Liver (tissue), 9 donors: ENCODE data around the gene CDT1. TPM values are rescaled to one million over a fixed set of nuclear protein-coding genes. Genes with fewer than 3 reads are reported as not detected.
"Not testable (repeated sequence)": the region's sequence is repeated elsewhere in the genome, so short reads cannot be mapped to it uniquely, and the experiment has no call there.

Source experiments
- DNase-seq: peaks from one replicate; pipeline ENCODE4 v3.0.0-alpha.2; 2017; ENCODE audit warnings: low spot score
- H3K27ac ChIP-seq, 2 donors: one replicate each; pipeline ENCODE4 v1.7.0; 2013; ENCODE audit warnings: inconsistent platforms in 2 of 2, low read length in 2 of 2, control low read depth in 1 of 2, low read depth in 1 of 2, mild to moderate bottlenecking in 1 of 2
- H3K27me3 ChIP-seq, 4 donors: one replicate each; pipeline versions ENCODE4 v1.6.1 to v1.7.0; 2013; ENCODE audit warnings: low read length in 3 of 4, inconsistent platforms in 1 of 4, mild to moderate bottlenecking in 1 of 4, moderate library complexity in 1 of 4; ENCODE audit not compliant: control insufficient read depth in 4 of 4, insufficient read depth in 4 of 4
- H3K36me3 ChIP-seq, 4 donors: one replicate each; pipeline versions ENCODE4 v1.6.1 to v1.7.0; 2013; ENCODE audit warnings: low read length in 3 of 4, mild to moderate bottlenecking in 3 of 4, low read depth in 1 of 4, moderate library complexity in 1 of 4; ENCODE audit not compliant: control insufficient read depth in 4 of 4, insufficient read depth in 3 of 4
- H3K4me1 ChIP-seq, 4 donors: one replicate each; pipeline versions ENCODE4 v1.6.1 to v1.7.0; 2013; ENCODE audit warnings: low read length in 3 of 4, mild to moderate bottlenecking in 3 of 4, moderate library complexity in 1 of 4; ENCODE audit not compliant: control insufficient read depth in 4 of 4, insufficient read depth in 4 of 4
- H3K4me3 ChIP-seq, 3 donors: one replicate each; pipeline versions ENCODE4 v1.6.1 to v1.7.0; 2013; ENCODE audit warnings: low read length in 3 of 3, control low read depth in 1 of 3, low read depth in 1 of 3, mild to moderate bottlenecking in 1 of 3
- H3K9ac ChIP-seq, 2 donors: one replicate each; pipeline ENCODE4 v1.7.0; 2013; ENCODE audit warnings: low read length in 2 of 2, mild to moderate bottlenecking in 2 of 2, moderate library complexity in 2 of 2, control low read depth in 1 of 2, low read depth in 1 of 2
- H3K9me3 ChIP-seq, 4 donors: one replicate each; pipeline versions ENCODE4 v1.6.1 to v1.7.0; 2013; ENCODE audit warnings: low read length in 3 of 4; ENCODE audit not compliant: control insufficient read depth in 4 of 4
- ATF3 ChIP-seq: IDR thresholded peaks from 2 replicates; pipeline ENCODE4 v1.6.1; 2016; ENCODE audit warnings: antibody characterized with exemption
- CTCF ChIP-seq: fragments of 150-350 bp; IDR thresholded peaks from 2 replicates; pipeline ENCODE4 v1.5.1; 2017; ENCODE audit warnings: improper control_type of control experiment, low read depth, low read length; ENCODE audit not compliant: missing input control
- EGR1 ChIP-seq, 2 donors: IDR thresholded peaks; 2 replicates each; pipeline ENCODE4 v1.6.1; 2016 to 2018; ENCODE audit warnings: antibody characterized with exemption in 2 of 2, low read depth in 2 of 2
- FOXA2 ChIP-seq: IDR thresholded peaks from 2 replicates; pipeline ENCODE4 v1.6.1; 2016; ENCODE audit warnings: antibody characterized with exemption
- GABPA ChIP-seq, 2 donors: IDR thresholded peaks in 1 of 2; conservative IDR thresholded peaks in 1 of 2; 2 replicates each; pipeline ENCODE4 v1.6.1; 2016; ENCODE audit warnings: antibody characterized with exemption in 2 of 2, mild to moderate bottlenecking in 1 of 2, moderate library complexity in 1 of 2
- HNF4A ChIP-seq, 2 donors: conservative IDR thresholded peaks; 2 replicates each; pipeline ENCODE4 v1.6.1; 2016; ENCODE audit warnings: antibody characterized with exemption in 2 of 2, mild to moderate bottlenecking in 2 of 2
- HNF4G ChIP-seq: IDR thresholded peaks from 2 replicates; pipeline ENCODE4 v1.6.1; 2016; ENCODE audit warnings: antibody characterized with exemption
- JUND ChIP-seq, 2 donors: IDR thresholded peaks; 2 replicates each; pipeline ENCODE4 v1.6.1; 2016; ENCODE audit warnings: antibody characterized with exemption in 2 of 2
- MAX ChIP-seq: IDR thresholded peaks from 2 replicates; pipeline ENCODE4 v1.6.1; 2016; ENCODE audit warnings: antibody characterized with exemption
- NR2F2 ChIP-seq: IDR thresholded peaks from 2 replicates; pipeline ENCODE4 v1.6.1; 2016; ENCODE audit warnings: antibody characterized with exemption
- RAD21 ChIP-seq, 2 donors: IDR thresholded peaks; 2 replicates each; pipeline ENCODE4 v1.6.1; 2016; ENCODE audit warnings: antibody characterized with exemption in 2 of 2, mild to moderate bottlenecking in 2 of 2
- REST ChIP-seq: IDR thresholded peaks from 2 replicates; pipeline ENCODE4 v1.6.1; 2016; ENCODE audit warnings: antibody characterized with exemption, mild to moderate bottlenecking
- RXRA ChIP-seq, 2 donors: IDR thresholded peaks; 2 replicates each; pipeline ENCODE4 v1.6.1; 2017 to 2018; ENCODE audit warnings: antibody characterized with exemption in 2 of 2, mild to moderate bottlenecking in 1 of 2
- SP1 ChIP-seq: IDR thresholded peaks from 2 replicates; pipeline ENCODE4 v1.6.1; 2018; ENCODE audit warnings: antibody characterized with exemption, mild to moderate bottlenecking
- TAF1 ChIP-seq: conservative IDR thresholded peaks from 2 replicates; pipeline ENCODE4 v1.6.1; 2016; ENCODE audit warnings: antibody characterized with exemption, mild to moderate bottlenecking
- YY1 ChIP-seq: IDR thresholded peaks from 2 replicates; pipeline ENCODE4 v1.6.1; 2016; ENCODE audit warnings: antibody characterized with exemption, mild to moderate bottlenecking
- ZBTB33 ChIP-seq: IDR thresholded peaks from 2 replicates; pipeline ENCODE4 v1.6.1; 2016; ENCODE audit warnings: antibody characterized with exemption
- WGBS: extraction: QIAGEN DNeasy Blood & Tissue Kit; methylation state at CpG from one replicate; pipeline ENCODE4 v1.1.7; 2013; 5-methylcytosine and 5-hydroxymethylcytosine counted together
- polyA plus RNA-seq, 2 donors: library from polyadenylated mRNA; stranded (reverse) in 1 of 2; unstranded in 1 of 2; fragments of 200-250 nt in 1 of 2; fragments of >200 nt in 1 of 2; fragmentation: Nextera tagmentation in 1 of 2; extraction: Ambion mirVana in 1 of 2; gene quantifications; one replicate each; pipeline versions ENCODE4 v1.2.1 to v1.2.3, GENCODE V29; 2013 to 2015
- total RNA-seq, 2 donors: library from RNA; depleted of rRNA; stranded (reverse); fragments of >200 nt; gene quantifications; one replicate each; pipeline ENCODE4 v1.2.3, GENCODE V29; 2014
- donor health status: healthy.
- donor health status: healthy.
- donor health status: healthy.
- donor health status: healthy.
- donor health status: healthy.

Gene CDT1
- total and polyA plus RNA-seq, 4 donors: 0.08 to 37.6 (median 0.93) TPM

GRCh38 chr16:88787579-88788314, 15.8 kb upstream of the CDT1 start (continued):
- TF ChIP-seq REST (peak; percentile 84), JUND (IDR thresholded peaks at IDR 0.05) (peak; percentile 40 to 75), YY1 (peak; percentile 66), RAD21 (IDR thresholded peaks at IDR 0.05) (peak; percentile 43 to 57), MAX (peak; percentile 87), HNF4G (peak; percentile 99), NR2F2 (peak; percentile 92), SP1 (peak; percentile 97), RXRA (IDR thresholded peaks at IDR 0.05) (peak; percentile 98 to 99)

GRCh38 chr16:88788749-88789148, 14.8 kb upstream of the CDT1 start:
- H3K4me1 ChIP-seq: peaks cover 6 to 23% (median 18%) of the 10 kb centered on the region in 4 donors
- not testable (repeated sequence) for H3K9ac ChIP-seq, H3K36me3 ChIP-seq, DNase-seq, H3K27me3 ChIP-seq, H3K27ac ChIP-seq, H3K9me3 ChIP-seq, H3K4me3 ChIP-seq
- 98% methylated on average over 8 of the region's 8 CpGs for WGBS

GRCh38 chr16:88789594-88789993, 14.0 kb upstream of the CDT1 start:
- TF ChIP-seq GABPA (IDR thresholded peaks at IDR 0.05 in 1 of 2, conservative IDR thresholded peaks at IDR 0.05 in 1 of 2) (no peak), FOXA2 (no peak), MAX (no peak), ATF3 (no peak), RAD21 (IDR thresholded peaks at IDR 0.05) (no peak), TAF1 (no peak), YY1 (no peak), HNF4A (conservative IDR thresholded peaks at IDR 0.05) (no peak), NR2F2 (no peak), RXRA (IDR thresholded peaks at IDR 0.05) (no peak), SP1 (no peak), JUND (IDR thresholded peaks at IDR 0.05) (no peak), EGR1 (IDR thresholded peaks at IDR 0.05; ENCODE audit: low read depth in 2 of 2) (no peak), HNF4G (no peak), REST (no peak), CTCF (no peak), ZBTB33 (no peak)
- no peak overlapping the region for H3K9ac ChIP-seq
- H3K9me3 ChIP-seq: no peaks in the 10 kb centered on the region
- H3K27ac ChIP-seq: peak overlapping the region in 1 of 2 donors; percentile 20
- H3K27me3 ChIP-seq: no peaks in the 10 kb centered on the region
- whole genome bisulfite sequencing: 84% methylated on average over 7 of the region's 7 CpGs
- H3K4me3 ChIP-seq: no peak overlapping the region
- no peaks in the 10 kb centered on the region for H3K36me3 ChIP-seq
- no peak for DNase-seq
- peaks cover 6 to 21% (median 14%) of the 10 kb centered on the region in 4 donors for H3K4me1 ChIP-seq
